Fibroblast of skin of right quadriceps (primary cell): Measurements from ENCODE around the gene NRXN3.

Source experiments
- DNase-seq: peaks from one replicate; pipeline ENCODE4 v3.0.0-alpha.2; 2013

NRXN3 gene

DNA sequence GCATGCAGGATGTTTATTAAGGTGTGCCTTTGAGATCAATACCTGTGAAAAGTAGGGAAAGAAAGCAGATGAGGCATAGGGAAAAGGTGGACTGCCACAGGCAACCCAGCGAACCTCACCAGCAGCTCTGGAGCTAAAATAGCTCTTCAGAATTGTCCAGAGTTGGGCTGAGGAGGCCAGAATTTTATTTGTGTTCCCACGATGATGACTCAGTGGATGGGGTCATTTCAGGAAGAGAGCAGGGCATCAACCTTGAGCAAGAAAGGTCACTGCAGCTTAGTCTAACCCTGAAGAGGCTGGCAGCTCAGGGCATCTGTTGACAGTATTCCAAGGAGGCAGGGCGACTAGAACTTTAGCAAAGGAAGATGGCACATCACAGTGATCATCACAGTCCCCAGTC, 1345.0 kb downstream of the NRXN3 start:
- DNase-seq, result no peak

DNA sequence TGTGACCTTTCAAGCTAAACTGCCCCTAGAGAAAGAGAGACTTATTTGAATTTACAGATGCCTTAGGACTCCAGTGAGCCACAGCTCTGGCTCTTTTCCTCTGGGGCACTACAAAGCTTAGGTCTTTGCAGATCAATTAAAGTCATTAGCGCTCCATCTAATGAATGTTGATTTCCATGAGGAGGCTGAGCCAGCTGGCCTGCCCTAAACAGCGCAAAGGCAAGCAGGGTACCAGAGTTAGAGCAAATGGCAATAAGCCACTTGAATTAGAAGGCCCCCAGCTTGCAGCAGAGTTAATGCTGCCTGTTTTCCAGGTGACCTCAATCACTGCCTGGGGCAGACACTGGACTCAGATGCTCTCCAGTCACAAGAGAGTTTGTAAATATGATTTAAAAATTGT, 1345.8 kb downstream of the NRXN3 start:
- DNase-seq, result no peak

DNA sequence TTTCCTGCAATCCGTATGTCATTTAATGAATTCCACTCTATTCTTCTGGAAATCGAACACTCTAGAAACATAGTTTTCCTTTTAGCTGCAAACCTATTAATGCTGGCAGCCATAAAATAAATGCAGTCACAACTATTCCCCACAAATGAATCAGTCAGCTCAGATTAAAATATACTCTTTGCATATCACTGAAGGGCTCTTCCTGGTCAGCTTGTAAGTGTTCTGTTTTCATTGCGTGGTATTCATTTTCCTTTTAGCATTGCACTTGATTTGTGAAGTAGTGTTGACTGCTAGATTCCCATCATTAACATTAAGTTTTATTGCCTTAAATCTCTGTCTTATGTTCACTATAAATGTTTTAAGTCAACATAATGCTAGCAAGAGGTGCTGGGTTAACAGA, 1355.2 kb downstream of the NRXN3 start:
- DNase-seq, result no peak

DNA sequence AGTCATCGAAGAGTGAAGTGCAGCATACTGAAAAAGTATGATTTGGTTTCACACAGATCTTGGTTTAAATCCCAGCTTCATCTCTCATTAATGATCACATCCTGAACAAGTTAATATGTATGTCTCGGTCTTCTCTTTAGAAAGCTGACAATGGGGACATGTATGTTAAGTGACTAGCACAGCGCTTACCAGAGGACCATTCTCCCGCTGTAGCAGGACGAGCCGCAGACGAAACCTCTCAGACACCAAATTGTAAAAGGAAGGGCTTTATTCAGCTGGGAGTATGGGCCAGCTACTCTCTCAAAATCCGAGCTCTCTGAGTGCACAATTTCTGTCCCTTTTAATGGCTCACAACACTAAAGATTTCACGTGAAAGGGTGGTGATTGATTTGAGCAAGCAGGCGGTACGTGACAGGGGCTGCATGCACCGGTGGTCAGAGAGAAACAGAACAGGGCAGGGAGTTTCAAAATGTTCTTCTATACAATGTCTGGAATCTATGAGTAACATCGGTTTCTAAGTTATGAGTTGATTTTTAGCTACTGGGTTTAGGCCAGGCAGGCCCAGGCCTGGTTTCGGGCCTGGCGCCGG, 1358.7 kb downstream of the NRXN3 start:
- DNase-seq, result no peak

DNA sequence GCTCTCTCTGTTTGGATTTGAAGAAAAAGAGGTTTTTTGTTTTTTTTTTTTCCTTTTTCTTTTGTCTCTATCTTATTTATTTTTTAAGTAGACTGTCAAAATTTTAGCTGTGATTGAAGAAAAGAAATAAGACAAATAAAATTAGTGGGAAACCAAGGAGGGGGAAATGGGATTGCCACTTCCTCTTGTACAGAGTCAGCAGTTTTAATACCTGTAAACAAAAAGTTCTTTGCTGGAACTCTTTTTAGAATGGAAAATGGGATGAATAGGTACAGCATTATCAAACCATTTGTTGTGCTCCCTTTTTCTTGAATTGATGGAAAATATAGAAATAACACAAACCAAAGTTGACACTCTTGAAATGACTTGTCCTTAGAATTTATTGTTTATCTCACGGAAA, 1360.4 kb downstream of the NRXN3 start:
- no peak for DNase-seq

DNA sequence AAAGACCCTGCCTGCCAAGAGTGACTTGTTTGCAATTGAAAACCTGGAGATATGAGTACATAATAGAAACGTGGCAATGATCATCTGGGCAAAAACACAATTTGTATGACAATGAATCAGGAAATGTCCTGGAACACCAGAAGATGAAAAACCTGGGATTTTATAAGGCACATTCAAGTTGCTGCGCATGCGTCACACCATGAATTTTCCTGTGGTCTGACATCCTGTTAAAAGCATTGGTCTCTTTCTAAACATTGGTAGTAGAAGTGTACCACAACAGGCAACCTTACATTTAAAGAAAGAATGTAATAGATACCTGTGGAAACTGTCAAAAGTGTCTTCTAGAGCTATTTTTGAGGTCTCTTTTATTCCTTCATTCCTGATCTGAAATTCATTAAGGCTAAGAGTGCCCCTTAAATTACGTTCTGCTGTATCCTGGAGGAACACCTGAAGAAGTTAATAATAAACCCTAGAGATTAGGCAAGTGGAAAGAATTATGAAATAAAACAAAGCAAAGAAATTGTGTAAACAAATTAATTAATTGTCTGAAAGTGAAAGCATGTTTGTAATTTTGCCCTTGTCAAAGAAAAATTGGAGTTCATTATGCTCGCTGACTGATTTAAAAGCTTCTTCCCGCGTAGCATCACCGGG, 1364.7 kb downstream of the NRXN3 start:
- DNase-seq, result no peak

DNA sequence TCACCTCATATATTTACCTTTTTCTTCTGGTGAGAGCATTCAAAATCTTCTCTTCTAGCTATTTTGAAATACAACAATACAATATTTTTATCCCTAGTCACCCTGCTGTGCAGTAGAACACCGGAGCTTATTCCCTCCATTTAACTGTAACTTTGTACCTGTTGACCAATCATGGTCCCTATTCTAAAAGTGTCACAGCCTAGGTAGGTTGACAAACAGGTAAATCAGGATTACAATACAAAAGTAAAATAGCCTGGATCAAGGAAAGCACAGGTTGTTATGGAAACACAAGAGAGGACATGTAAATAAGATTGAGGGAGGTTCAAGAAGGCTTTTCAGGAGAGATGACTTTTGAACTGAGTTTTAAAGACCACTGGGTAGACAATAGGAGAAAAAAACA, 1370.2 kb downstream of the NRXN3 start:
- DNase-seq, result no peak

DNA sequence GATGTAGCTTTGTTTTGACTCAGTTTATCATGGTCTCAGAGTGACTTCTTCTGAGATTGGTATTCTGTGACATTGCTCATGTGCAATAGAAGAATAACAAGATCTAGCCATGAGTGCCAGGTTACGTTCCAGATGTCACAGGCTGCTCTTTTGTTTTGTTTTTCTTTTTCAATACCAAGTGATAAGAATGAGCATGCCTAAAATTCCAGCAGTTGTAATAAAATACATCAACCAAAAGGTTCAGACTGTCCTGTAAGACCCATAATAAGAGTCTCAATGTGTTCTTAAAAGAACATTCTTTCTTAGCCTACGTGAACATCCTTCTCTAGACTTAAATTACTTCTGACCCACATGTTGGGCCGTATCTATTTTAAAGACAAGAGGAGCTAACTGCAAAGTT, 1371.9 kb downstream of the NRXN3 start:
- DNase-seq, result no peak

DNA sequence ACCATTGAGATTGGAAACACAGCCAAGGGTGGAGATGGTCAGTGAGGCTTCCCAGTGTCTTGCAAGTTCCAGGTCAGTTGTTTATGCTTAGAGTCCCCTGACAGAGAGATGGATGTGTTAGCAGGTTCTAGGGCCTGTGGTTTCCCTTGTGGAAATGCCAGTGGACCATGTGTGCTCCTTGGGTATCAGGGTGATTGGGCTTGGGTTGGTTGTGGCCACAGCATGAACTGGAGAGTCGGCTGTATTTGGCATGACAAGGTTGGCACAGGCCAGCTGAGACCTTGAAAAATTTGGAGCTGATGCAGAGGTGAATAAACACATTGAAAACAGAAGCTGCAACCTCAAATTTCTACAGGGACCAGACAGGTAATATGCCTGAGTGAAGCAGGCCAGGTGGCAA, 1373.2 kb downstream of the NRXN3 start:
- no peak for DNase-seq

DNA sequence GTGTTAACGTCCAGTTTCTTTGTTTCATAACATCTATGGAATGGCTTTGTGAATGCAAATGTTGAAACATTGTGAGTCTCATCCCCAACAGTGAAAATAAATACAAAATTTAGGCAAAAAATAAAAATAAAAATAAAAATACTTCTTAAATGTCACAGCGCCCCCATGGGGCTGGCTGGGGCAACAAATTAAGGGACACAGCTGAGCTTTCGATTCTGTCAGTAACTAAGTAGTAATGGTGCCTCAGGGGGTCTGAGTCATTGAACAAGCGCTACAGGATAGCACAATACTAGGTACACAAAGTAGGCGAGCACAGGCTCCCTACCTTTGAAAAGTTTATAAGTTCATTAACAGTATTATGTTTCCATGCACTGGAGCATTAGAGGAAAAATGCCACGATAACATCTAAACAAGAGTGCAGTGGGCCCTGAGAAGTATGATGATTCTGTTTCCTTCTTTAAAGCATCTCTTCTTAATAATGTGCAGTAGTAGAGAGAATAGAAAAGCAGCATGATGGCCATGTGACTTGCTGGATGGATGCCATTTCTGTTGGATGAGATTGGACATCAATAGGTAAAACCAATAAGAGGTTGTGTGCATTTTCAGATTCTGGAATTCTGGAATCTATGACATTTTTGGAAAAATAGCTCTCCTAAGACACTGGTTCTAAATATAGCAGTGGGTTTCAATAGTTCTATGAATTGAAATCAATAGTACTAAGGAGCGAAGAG, 1374.0 kb downstream of the NRXN3 start:
- DNase-seq, result peak; percentile 24

DNA sequence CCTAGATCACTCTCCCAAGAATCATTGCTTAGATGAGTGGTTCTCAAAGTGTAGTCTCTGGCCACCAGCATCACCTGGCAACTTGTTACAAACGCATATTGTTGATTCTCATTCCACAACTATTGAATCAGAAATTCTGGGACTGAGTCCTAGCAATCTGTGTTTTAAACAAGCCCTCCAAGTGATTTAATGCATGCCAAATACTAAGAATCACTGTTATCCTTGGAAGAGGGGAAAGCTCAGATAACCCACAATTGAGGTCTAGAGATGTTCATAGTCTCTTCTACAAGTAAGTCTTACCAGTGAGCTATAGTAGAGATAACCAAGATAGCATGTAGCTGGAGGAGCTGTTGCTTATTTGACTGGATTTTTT, 1374.5 kb downstream of the NRXN3 start:
- DNase-seq, result peak; percentile 56

DNA sequence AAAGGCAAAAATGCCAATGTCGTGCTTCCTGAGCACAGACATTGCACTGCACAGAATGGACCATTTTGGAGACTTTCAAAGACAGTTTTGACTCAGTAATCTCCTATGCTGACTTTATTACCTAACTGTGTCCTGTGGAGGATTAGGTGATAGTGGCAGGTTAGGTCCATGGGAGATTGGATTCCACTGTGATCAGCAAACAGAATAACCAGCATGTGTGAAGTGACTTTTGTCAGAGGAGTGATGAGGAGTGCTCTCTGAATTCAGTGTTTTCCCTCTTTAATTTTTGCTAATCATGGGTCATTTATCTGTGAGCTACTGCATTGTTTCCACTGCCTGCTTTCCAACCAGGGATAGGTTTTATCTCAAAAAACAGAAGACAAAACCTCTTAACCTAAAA, 1378.7 kb downstream of the NRXN3 start:
- no peak for DNase-seq

DNA sequence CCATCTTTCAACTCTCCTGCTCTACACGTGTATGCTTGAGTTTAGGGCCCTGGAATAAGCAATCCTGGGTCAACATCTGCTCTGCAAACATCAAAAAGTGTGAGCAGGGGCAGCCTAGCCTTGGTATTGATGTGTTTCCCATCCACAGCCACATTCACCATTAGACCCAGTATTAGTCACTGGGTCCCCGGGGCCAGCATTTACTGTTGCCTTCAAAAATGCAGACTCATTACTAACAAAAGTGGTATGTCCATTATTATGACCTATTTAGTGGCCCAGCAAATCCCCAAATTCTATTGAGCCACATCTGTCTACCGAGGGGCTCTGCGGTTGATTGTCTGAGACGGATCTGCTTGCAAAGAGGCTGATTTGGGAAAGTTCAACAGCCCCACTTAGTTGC, 1379.3 kb downstream of the NRXN3 start:
- peak; percentile 30 for DNase-seq

DNA sequence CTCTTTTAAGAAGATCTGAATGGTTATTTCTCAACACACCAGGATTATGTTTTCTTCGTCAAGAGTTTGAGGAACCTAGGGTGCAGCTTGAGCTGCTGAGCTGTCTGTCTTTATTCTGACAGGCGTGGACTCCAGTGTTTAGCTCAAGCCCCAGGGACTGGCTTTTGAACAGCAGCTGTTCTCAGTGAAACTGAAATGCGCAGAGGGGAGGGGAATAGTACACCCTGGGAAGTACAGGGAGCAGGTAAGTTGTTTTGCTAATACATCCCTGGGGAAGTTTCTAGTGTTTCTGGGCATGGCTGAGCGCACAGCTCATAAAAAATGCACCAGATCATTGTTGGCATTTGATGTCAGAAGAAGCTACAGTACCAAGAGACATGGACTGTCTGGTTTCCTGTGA, 1381.3 kb downstream of the NRXN3 start:
- DNase-seq, result no peak

DNA sequence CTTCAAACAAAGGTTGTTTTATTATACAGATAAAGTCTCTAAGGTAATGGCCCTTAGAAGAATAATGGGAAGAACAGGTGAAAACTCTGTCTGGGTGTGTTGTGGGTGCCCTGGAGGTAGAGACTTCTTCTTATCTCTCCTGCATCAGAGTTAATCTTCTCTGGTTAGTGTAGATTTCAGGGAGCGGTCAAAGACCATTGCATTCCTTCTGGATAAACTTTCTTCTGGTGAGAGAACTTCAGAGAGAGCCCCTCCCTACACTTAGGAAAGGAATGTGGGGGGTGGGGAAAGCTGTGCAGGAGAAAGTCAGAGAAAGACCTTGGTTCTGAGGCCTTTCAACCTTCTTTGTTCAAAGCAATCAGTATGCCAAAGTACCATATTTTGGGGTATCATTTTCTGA, 1382.6 kb downstream of the NRXN3 start:
- peak; percentile 7 for DNase-seq

DNA sequence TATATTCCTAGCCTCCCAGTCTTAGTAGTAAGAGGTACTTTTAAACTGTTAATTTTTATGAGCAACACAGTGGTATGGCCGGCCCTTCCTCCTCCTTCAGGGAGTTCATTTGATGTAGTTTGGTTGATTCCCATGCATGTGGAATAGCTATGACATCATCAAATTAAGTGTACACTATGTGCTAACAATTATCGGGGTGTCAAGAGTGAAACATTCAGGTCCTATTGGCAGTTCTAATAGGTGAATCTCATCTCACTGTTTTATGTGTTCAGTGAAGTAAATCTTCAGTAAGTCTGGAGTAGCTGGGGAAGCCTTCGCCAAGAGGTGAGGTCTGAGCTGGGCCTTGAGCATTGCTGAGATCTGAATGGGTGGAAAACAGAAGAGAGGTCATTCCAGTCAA, 1384.6 kb downstream of the NRXN3 start:
- DNase-seq, result no peak

DNA sequence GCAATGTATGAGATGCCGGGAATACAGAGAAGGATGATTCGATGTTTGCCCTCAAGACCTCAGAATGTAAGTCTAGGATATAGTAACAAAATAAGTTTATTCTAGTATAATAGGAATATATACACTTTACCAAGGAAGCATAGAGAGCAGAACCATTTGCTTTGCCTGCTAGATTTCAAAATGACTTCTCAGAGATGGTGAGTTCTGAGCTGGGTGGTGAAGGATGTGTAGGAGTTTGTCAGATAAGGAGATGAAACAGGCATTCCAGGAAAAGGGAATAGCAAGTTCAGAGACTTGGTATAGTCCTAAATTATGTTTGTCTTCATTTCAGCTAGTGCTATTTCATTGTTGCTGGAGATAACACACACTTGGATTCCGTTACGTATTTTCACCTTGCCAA, 1385.3 kb downstream of the NRXN3 start:
- DNase-seq, result no peak

DNA sequence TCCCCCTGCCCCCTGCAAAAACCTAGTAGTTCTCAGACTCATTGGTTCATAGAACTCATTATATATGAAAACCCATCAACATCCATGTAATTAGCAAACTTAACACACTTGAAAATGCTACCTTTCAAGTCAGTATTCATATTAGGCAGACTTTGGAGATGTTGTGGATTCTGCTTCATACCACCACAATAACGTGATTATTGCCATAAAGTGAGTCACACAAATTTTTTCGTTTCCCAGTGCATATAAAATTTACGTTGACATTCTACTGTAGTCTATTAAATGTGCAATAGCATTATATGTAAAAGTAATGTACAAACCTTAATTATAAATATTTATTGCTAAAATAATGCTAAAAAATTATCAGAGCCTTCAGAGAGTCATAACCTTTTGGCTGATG, 1387.1 kb downstream of the NRXN3 start:
- DNase-seq, result no peak

DNA sequence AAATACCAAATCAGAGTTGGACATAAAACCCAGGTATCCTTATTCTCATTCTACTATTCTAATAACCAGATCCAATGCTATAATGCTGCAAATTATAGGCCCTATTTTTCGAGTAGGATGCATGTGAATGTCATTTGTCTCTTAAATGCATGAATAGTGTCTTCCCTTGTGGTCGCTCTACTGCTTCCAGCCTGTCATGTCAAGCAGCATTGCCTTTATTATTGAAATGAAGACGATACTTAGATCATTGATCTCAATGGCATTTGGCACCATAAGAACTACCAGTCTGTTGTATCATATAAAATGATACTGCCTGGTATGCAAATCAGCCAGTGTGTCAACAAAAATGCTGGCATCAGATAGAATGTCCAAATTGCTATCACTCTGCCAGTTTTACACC, 1392.0 kb downstream of the NRXN3 start:
- DNase-seq, result no peak

DNA sequence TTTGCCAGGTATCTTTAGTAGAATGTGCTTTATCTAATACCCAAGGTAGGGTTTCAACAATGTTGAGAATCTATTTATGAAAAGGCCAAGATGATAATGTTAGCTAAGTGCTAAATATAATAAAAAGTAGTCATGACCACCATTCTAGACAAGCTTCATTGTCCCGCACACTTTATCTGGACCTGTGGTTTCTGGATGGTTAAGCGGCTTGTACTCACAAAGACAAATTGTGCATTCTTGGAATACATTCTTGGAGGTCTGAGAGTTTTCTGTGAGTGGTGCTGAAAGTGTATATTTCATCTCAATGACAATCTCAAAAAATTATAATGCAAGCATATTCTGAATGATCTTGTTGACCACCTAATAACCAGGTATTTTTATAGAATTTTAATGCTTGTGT, 1394.2 kb downstream of the NRXN3 start:
- DNase-seq, result no peak

DNA sequence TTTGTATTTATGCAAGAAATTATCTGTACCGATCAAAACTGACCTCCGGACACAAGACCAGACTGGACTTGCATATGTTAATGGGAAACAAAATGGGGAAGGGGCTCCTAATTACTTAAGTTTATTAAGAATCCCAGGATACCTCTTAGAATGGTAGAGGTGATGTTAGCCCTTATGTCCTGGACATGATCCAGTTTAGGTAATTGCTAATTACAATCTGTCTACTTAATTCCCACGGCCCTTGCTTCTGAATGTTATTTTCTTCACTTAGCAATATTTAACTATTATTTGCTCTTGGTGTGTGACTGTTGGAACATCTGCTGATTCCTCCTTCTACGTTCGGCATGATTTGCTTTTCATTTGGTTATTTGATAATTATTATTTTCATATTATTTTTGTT, 1397.1 kb downstream of the NRXN3 start:
- DNase-seq, result no peak

DNA sequence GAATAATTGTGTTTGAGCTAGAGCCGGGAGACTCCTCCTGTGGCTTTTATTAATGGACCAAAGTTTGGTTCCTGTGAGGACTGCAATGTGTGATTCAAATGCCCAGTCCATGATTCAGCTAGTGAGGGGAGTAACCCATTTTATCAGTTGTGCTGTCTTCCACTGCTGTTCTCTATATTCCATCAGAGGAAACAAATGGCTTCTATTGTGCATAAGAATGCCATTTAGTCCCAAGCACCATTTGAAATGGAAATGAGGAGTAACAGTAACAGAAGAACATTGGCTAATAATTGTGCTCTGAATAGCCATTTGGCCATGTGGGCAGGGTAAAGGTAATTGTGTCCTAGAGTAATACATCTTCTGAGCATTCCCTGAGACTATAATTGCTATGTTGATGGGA, 1398.4 kb downstream of the NRXN3 start:
- DNase-seq, result no peak

DNA sequence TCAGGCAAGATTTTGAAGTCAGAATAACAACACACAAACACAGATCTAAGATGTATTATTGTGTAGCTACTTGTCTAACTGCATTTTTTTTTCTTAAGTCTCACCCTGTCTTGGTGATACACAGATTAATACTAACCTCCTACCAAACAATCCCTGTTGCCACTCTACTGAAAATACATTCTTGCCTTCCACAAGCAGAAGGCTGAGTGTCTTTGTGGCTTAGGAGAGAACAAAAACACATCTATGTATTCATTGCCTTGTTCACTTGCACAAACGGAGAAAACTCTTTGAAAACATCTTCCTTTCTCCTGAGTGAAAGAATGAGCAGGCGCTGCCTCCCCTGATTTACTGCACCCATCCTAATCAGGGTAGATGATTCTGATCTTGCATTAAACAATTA, 1398.9 kb downstream of the NRXN3 start:
- DNase-seq, result no peak

DNA sequence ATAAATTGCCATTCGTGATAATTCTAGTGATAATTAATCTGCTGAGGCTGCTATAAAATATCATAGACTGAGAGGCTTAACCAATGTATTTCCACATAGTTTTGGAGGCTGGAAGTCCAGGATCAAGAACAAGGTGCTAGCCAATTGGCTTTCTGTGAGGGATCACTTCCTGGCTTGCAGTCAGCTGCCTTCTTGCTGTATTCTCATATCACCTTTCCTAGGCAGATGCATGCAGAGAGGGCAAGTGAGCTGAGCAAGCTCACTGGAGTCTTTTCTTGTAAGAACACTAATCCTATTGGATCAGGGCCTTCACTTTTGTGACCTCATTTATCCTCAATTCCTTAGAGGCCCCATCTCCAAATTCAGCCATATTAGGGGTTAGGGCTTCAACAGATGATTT, 1400.5 kb downstream of the NRXN3 start:
- DNase-seq, result no peak

DNA sequence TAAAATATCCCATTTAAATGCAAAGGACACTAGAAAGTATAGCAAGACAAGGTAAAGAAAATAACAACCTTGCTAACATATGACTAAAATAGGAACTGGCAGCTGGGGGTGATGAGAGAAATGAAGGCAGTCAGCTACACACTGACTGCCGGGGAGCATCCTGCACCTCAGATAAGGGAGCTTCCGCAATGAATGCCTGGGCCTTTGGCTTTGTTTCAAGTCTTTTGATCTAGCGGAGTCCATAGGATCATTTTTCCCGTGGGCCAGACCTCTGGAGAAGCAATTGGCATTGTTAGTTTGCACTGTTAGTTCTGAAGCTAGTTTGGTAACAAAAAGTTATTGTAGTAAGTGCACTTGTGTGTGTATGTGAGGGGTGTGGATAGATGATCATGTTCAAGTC, 1401.2 kb downstream of the NRXN3 start:
- DNase-seq, result no peak
